Activated CD4-positive, alpha-beta memory T cell treated with anti-CD3 and anti-CD28 coated beads, Interleukin-2, amount 10 ng/mL, durations not matched to agents 7 days and 5 days (primary cell): ENCODE results near the gene ARSJ. TPM values are rescaled to one million over a fixed set of nuclear protein-coding genes. Genes with fewer than 3 reads are reported as not detected.

Experiments
- CTCF ChIA-PET: fragments of 350-600 bp; sonication (Branson Sonifier 250); formaldehyde crosslinking; loops from one replicate; lab custom pipeline; 2021; ENCODE audit warnings: antibody characterized with exemption, inconsistent platforms; lab: Charles Lee
- POLR2A ChIA-PET: fragments of 350-600 bp; sonication (Branson Sonifier 250); formaldehyde crosslinking; loops from one replicate; lab custom pipeline; 2021; ENCODE audit warnings: antibody characterized with exemption; lab: Charles Lee
- DNase-seq: peaks from one replicate; pipeline ENCODE4 v3.0.0-alpha.2; 2020
- H3K27ac Mint-ChIP-seq: one replicate; pipeline ENCODE4 v1.8.0; 2021; ENCODE audit warnings: mild to moderate bottlenecking, mixed read lengths
- H3K27me3 Mint-ChIP-seq: one replicate; pipeline ENCODE4 v1.8.0; 2021; ENCODE audit warnings: mixed read lengths
- H3K36me3 Mint-ChIP-seq: one replicate; pipeline ENCODE4 v1.8.0; 2021; ENCODE audit warnings: low read depth, mixed read lengths
- H3K4me1 Mint-ChIP-seq: one replicate; pipeline ENCODE4 v1.8.0; 2021; ENCODE audit warnings: mixed read lengths
- H3K4me3 Mint-ChIP-seq: one replicate; pipeline ENCODE4 v1.8.0; 2021; ENCODE audit warnings: mild to moderate bottlenecking, mixed read lengths
- H3K9me3 Mint-ChIP-seq: one replicate; pipeline ENCODE4 v1.8.0; 2021; ENCODE audit warnings: mixed read lengths
- total RNA-seq, 2 experiments: library from RNA; stranded (reverse); gene quantifications; one replicate each; pipeline ENCODE4 v1.2.3, GENCODE V29; 2021

ARSJ gene
- total RNA-seq, 2 experiments from 2014 or later = not detected

DNA sequence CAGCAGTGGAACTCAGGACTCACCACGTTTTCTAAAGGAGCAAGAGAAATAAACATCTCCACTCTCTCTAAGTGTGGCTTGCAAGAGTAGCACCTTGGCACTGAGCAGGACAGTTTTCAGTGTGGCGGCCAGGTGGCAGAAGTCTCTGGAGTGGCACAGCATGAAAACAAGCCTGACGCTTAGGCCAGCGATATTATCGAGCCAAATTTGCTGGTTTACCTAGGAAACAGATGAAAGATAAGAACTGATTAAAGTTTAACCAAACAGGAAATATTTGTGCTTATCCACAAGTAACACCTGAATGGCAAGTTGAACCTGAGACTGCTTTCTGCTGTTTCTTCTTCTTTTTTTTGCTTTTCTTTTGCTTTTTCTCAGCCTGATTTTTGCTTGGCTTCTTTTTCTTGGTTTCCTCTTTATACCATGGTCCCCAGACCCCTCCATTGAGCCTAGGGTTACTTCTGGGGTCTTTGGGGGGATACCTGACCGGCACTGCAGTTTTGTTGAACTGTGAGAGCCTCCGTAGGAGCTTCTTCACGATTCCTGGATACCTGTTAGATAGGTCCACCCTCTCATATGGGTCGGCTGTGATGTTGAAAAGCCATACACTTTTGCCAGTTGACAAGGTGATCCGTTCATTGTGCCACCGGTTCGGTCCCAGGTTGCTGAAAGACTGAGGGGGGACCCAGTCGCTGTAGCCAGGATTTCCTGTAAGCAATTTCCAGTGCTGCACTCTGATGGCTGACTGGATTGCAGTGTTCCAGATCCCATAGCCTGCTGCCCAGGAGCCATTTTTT lies 77.3 kb downstream of the ARSJ start:
- Mint-ChIP-seq H3K27me3 (no peaks in the 10 kb centered on the region), H3K4me3 (peak overlapping the region; percentile 35), H3K9me3 (no peaks in the 10 kb centered on the region), H3K4me1 (peaks cover 42% of the 10 kb centered on the region), H3K36me3 (no peaks in the 10 kb centered on the region), H3K27ac (peak overlapping the region; percentile 61)
- DNase-seq = peak; percentile 68
- ChIA-PET CTCF (no interaction called here), POLR2A (no interaction called here)

GRCh38 chr4:113899271-113900070 lies 80.0 kb downstream of the ARSJ start:
- CTCF ChIA-PET = interaction anchor here (1.2 kb wide), 1 partner anchor 332 kb away, joined by 3 read pairs; no protein-coding TSS in a partner anchor
- Mint-ChIP-seq H3K9me3 (no peaks in the 10 kb centered on the region), H3K27ac (peak overlapping the region; percentile 58), H3K36me3 (no peaks in the 10 kb centered on the region), H3K4me1 (peaks cover 35% of the 10 kb centered on the region), H3K4me3 (no peak overlapping the region), H3K27me3 (no peaks in the 10 kb centered on the region)
- POLR2A ChIA-PET = interaction anchor here (0.7 to 1.4 kb wide), 3 partner anchors 137 to 544 kb away, joined by 3 read pairs; no protein-coding TSS in a partner anchor
- DNase-seq = peak; percentile 31

GRCh38 chr4:113893546-113893945 lies 85.9 kb downstream of the ARSJ start:
- H3K27ac Mint-ChIP-seq = no peak overlapping the region
- ChIA-PET CTCF (interaction anchor here (1.0 to 1.1 kb wide), 2 partner anchors 50 to 499 kb away, joined by 3 to 7 read pairs; no protein-coding TSS in a partner anchor), POLR2A (no interaction called here)
- H3K36me3 Mint-ChIP-seq = no peaks in the 10 kb centered on the region
- H3K27me3 Mint-ChIP-seq = no peaks in the 10 kb centered on the region
- H3K4me1 Mint-ChIP-seq = no peaks in the 10 kb centered on the region
- no peak overlapping the region for H3K4me3 Mint-ChIP-seq
- peaks cover 2% of the 10 kb centered on the region for H3K9me3 Mint-ChIP-seq
- no peak for DNase-seq

DNA sequence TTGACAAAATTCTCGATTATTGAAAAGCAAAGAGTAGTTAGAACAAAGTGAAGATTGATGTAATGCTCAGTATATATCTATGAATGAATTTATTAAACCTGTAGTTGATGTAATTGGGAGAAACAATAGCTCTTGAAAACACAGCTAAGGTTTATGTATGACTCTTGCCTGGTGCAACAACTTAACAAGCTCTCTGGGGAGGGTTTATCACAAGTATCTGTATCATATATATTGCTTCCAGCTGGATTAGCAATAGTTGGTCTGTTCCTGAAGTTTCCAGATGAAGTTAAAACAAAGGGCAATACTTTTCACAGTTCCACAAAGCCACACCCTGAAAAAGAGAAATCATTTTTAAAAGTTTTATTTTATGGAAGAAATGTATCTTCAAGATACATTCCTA lies 91.4 kb downstream of the ARSJ start:
- no peaks in the 10 kb centered on the region for H3K36me3 Mint-ChIP-seq
- no peak overlapping the region for H3K4me3 Mint-ChIP-seq
- H3K9me3 Mint-ChIP-seq = peaks cover 4% of the 10 kb centered on the region
- POLR2A ChIA-PET = no interaction called here
- no peak overlapping the region for H3K27ac Mint-ChIP-seq
- H3K4me1 Mint-ChIP-seq = no peaks in the 10 kb centered on the region
- CTCF ChIA-PET = no interaction called here
- DNase-seq = no peak
- H3K27me3 Mint-ChIP-seq = no peaks in the 10 kb centered on the region

GRCh38 chr4:113885291-113885690 lies 94.2 kb downstream of the ARSJ start:
- ChIA-PET CTCF (no interaction called here), POLR2A (no interaction called here)
- Mint-ChIP-seq H3K36me3 (no peaks in the 10 kb centered on the region), H3K9me3 (peaks cover 4% of the 10 kb centered on the region), H3K27me3 (no peaks in the 10 kb centered on the region), H3K27ac (no peak overlapping the region), H3K4me1 (no peaks in the 10 kb centered on the region), H3K4me3 (no peak overlapping the region)
- no peak for DNase-seq

DNA sequence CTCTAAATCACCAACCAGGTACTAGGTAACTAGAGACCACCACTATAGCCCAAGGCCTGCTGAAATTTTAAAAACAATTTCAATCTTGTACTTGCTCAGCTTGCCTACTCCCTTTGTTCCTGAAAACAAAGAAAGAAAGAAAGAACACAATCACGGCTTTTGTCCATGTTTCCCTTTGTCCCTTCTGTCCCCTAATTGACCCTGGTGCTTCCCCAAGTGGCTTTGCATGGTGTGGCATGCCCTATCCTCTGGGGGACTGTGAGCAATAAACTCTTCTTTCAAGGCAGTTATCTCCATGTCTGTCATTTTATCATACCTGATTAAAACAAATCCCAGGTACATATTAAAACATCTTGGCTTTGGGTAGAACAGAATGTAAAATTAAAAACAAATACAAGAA lies 94.8 kb downstream of the ARSJ start:
- DNase-seq = no peak
- H3K27me3 Mint-ChIP-seq = no peaks in the 10 kb centered on the region
- peaks cover 3% of the 10 kb centered on the region for H3K9me3 Mint-ChIP-seq
- ChIA-PET CTCF (no interaction called here), POLR2A (no interaction called here)
- no peaks in the 10 kb centered on the region for H3K36me3 Mint-ChIP-seq
- no peaks in the 10 kb centered on the region for H3K4me1 Mint-ChIP-seq
- no peak overlapping the region for H3K27ac Mint-ChIP-seq
- no peak overlapping the region for H3K4me3 Mint-ChIP-seq

- no peak overlapping the region for H3K27ac Mint-ChIP-seq
- no peaks in the 10 kb centered on the region for H3K4me1 Mint-ChIP-seq
- CTCF ChIA-PET = no interaction called here
- DNase-seq = no peak
- POLR2A ChIA-PET = no interaction called here
- H3K4me3 Mint-ChIP-seq = no peak overlapping the region
- H3K9me3 Mint-ChIP-seq = peaks cover 2% of the 10 kb centered on the region
- no peaks in the 10 kb centered on the region for H3K36me3 Mint-ChIP-seq
- no peaks in the 10 kb centered on the region for H3K27me3 Mint-ChIP-seq
Observed at GRCh38 chr4:113882668-113883067, 96.8 kb downstream of the ARSJ start.

DNA sequence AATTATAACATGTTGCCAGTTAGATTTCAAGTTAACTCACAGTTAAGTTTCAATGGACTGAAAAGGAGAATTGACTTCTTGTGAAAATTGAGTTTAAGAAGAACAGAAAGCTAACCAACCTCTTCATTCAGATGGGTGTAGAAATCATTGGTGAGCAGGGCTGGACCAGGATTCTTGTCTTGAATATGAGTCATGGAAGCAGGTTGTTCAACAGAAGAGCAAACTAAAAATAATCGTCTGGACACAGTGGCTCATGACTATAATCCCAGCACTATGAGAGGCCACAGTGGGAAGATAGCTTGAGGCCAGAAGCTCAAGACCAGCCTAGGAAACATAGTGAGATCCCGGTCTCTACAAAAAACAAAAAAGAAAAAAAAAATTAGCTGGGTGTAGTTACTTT lies 98.2 kb downstream of the ARSJ start:
- no peak for DNase-seq
- Mint-ChIP-seq H3K4me1 (no peaks in the 10 kb centered on the region), H3K27me3 (no peaks in the 10 kb centered on the region), H3K27ac (no peak overlapping the region), H3K4me3 (no peak overlapping the region), H3K9me3 (peaks cover 2% of the 10 kb centered on the region), H3K36me3 (no peaks in the 10 kb centered on the region)
- ChIA-PET POLR2A (no interaction called here), CTCF (no interaction called here)

DNA sequence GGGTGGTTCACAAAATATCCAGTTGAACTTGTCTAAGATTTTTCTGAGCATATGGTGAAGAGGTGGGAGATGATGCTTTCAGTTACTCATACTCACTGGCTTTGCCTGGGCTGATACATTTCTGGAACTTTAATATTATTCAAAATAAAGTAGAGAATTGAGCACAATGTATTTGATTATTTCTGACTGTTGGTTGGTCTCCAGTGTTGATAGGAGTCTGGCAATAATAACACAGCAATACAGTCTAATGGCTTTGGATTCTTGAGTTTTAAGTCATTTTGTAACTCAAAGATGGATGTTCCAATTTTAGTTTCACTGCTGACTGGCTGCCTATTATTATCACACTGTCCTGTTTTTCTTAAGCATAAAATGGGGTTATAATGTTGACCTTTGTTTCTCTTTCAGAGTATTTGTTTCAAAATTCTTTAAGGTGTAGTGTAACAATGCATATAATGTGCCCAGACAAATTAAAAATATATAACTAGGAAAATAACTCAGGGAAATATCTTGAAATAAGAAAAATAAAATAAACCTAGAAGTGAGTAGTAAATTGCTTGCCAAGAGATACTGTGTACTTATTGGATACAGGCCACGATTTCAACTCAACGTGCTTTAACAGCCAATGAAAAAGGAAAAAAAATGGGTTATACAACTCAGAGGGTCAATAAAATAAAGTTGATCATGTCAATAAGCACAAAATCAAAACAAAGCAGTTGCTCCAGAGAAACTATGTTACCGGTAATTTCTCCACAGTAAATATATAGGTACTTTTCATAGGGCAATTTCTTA lies 99.0 kb downstream of the ARSJ start:
- Mint-ChIP-seq H3K9me3 (no peaks in the 10 kb centered on the region), H3K4me3 (no peak overlapping the region), H3K36me3 (no peaks in the 10 kb centered on the region), H3K27me3 (no peaks in the 10 kb centered on the region), H3K4me1 (no peaks in the 10 kb centered on the region), H3K27ac (no peak overlapping the region)
- ChIA-PET CTCF (no interaction called here), POLR2A (no interaction called here)
- no peak for DNase-seq

GRCh38 chr4:113878668-113879067 lies 100.8 kb downstream of the ARSJ start:
- Mint-ChIP-seq H3K36me3 (no peaks in the 10 kb centered on the region), H3K27me3 (no peaks in the 10 kb centered on the region), H3K4me3 (no peak overlapping the region), H3K27ac (no peak overlapping the region), H3K9me3 (no peaks in the 10 kb centered on the region), H3K4me1 (no peaks in the 10 kb centered on the region)
- no peak for DNase-seq
- ChIA-PET CTCF (no interaction called here), POLR2A (no interaction called here)

GRCh38 chr4:113874480-113874879 lies 105.0 kb downstream of the ARSJ start:
- no peaks in the 10 kb centered on the region for H3K36me3 Mint-ChIP-seq
- H3K27me3 Mint-ChIP-seq = no peaks in the 10 kb centered on the region
- H3K4me1 Mint-ChIP-seq = peaks cover 6% of the 10 kb centered on the region
- no peak overlapping the region for H3K27ac Mint-ChIP-seq
- DNase-seq = no peak
- ChIA-PET CTCF (no interaction called here), POLR2A (no interaction called here)
- no peak overlapping the region for H3K4me3 Mint-ChIP-seq
- H3K9me3 Mint-ChIP-seq = peaks cover 7% of the 10 kb centered on the region

DNA sequence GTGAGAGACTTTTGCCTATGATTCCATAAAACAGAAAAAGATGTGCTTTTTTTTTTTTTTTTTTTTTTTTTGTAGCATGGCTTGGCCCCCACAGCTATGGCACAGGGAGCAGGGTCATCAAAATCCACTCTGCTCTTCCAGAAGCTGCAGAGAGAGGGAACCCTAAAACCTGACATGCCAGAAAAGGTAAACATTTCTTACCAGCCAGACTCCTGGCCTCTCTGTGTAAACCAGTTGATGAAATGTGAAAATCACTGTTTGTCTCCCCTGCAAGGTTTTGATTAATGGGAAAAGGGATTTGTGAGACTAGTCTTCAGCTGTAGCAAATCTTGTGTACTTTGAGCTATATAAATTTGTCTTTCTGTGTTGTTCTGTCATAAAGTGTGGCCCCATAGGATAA lies 105.9 kb downstream of the ARSJ start:
- Mint-ChIP-seq H3K27ac (no peak overlapping the region), H3K4me3 (no peak overlapping the region), H3K9me3 (peaks cover 7% of the 10 kb centered on the region), H3K36me3 (no peaks in the 10 kb centered on the region), H3K4me1 (peaks cover 6% of the 10 kb centered on the region), H3K27me3 (no peaks in the 10 kb centered on the region)
- ChIA-PET POLR2A (no interaction called here), CTCF (interaction anchor here (0.7 kb wide), 1 partner anchor 8 kb away, joined by 3 read pairs; no protein-coding TSS in a partner anchor)
- DNase-seq = no peak
